Measurements from ENCODE around the gene FEZ2. TPM values are rescaled to one million over a fixed set of nuclear protein-coding genes. Genes with fewer than 3 reads are reported as not detected.

Gene FEZ2
- total RNA-seq, 8 experiments from 2014 or later: 25.9 to 49.8 (median 32.8) TPM

GRCh38 chr2:36530178-36530982 lies 67.6 kb downstream of the FEZ2 start:
- WGBS, 10 experiments: 70 to 100% (median 90%) methylated on average over 1 to 9 of the region's 9 CpGs
- Histone ChIP-seq H3K27ac (no peak overlapping the region), H3K4me1 (replicated peaks in 1 of 2) (no peaks in the 10 kb centered on the region), H3K4me3 (no peak overlapping the region)
- ATAC-seq (replicated peaks in 6 of 8): peak in 7 of 8 experiments; percentile 49 to 82 (median 67)
- in situ Hi-C loops (cut with MboI; ENCODE audit: low pct_unique_long_range_greater_than_20kb in 2 of 9, low sequenced_read_pairs in 9 of 9, unreplicated experiment in 9 of 9): no loop called here

GRCh38 chr2:36528766-36529392 lies 69.1 kb downstream of the FEZ2 start:
- in situ Hi-C loops (cut with MboI; ENCODE audit: low pct_unique_long_range_greater_than_20kb in 2 of 9, low sequenced_read_pairs in 9 of 9, unreplicated experiment in 9 of 9): no loop called here
- H3K4me3 ChIP-seq: no peak overlapping the region
- H3K4me1 ChIP-seq (replicated peaks in 1 of 2): no peaks in the 10 kb centered on the region
- H3K27ac ChIP-seq: no peak overlapping the region
- no peak for ATAC-seq (replicated peaks in 6 of 8)
- 80 to 100% (median 98%) methylated on average over 1 to 7 of the region's 7 CpGs; no CpG with 5 or more reads in 1 of the 10 experiments for WGBS, 10 experiments

GRCh38 chr2:36528274-36528673 lies 69.7 kb downstream of the FEZ2 start:
- no peak overlapping the region for H3K27ac ChIP-seq
- in situ Hi-C loops (cut with MboI; ENCODE audit: low pct_unique_long_range_greater_than_20kb in 2 of 9, low sequenced_read_pairs in 9 of 9, unreplicated experiment in 9 of 9): no loop called here
- no peak for ATAC-seq (replicated peaks in 6 of 8)
- no peaks in the 10 kb centered on the region for H3K4me1 ChIP-seq (replicated peaks in 1 of 2)
- H3K4me3 ChIP-seq: no peak overlapping the region
- 93 to 100% (median 95%) methylated on average over 1 to 4 of the region's 4 CpGs; no CpG with 5 or more reads in 4 of the 10 experiments for WGBS, 10 experiments

- whole genome bisulfite sequencing, 10 experiments: 56 to 100% (median 100%) methylated on average over 1 to 2 of the region's 2 CpGs; no CpG with 5 or more reads in 1 of the 10 experiments
- ATAC-seq (replicated peaks in 6 of 8): no peak
These were observed 71.7 kb downstream of the FEZ2 start for GRCh38 chr2:36526226-36526625.

GRCh38 chr2:36525245-36525644 lies 72.7 kb downstream of the FEZ2 start:
- no peak for ATAC-seq (replicated peaks in 6 of 8)
- no peak overlapping the region for H3K4me3 ChIP-seq
- in situ Hi-C loops (cut with MboI; ENCODE audit: low pct_unique_long_range_greater_than_20kb in 2 of 9, low sequenced_read_pairs in 9 of 9, unreplicated experiment in 9 of 9): no loop called here
- WGBS, 10 experiments: 78 to 100% (median 98%) methylated on average over 1 to 5 of the region's 5 CpGs
- no peaks in the 10 kb centered on the region for H3K4me1 ChIP-seq (replicated peaks in 1 of 2)
- no peak overlapping the region for H3K27ac ChIP-seq

More at GRCh38 chr2:36526226-36526625, 71.7 kb downstream of the FEZ2 start:
- H3K4me1 ChIP-seq (replicated peaks in 1 of 2): no peaks in the 10 kb centered on the region
- no peak overlapping the region for H3K4me3 ChIP-seq
- in situ Hi-C loops (cut with MboI; ENCODE audit: low pct_unique_long_range_greater_than_20kb in 2 of 9, low sequenced_read_pairs in 9 of 9, unreplicated experiment in 9 of 9): no loop called here
- no peak overlapping the region for H3K27ac ChIP-seq

- in situ Hi-C loops (cut with MboI; ENCODE audit: low pct_unique_long_range_greater_than_20kb in 2 of 9, low sequenced_read_pairs in 9 of 9, unreplicated experiment in 9 of 9): no loop called here
- Histone ChIP-seq H3K27ac (no peak overlapping the region), H3K4me1 (replicated peaks in 1 of 2) (no peaks in the 10 kb centered on the region), H3K4me3 (no peak overlapping the region)
- ATAC-seq (replicated peaks in 6 of 8): no peak
- 55 to 100% (median 92%) methylated on average over 2 to 4 of the region's 4 CpGs; no CpG with 5 or more reads in 2 of the 10 experiments for WGBS, 10 experiments
These were observed 74.8 kb downstream of the FEZ2 start for GRCh38 chr2:36523153-36523552.

GRCh38 chr2:36520431-36520830 lies 77.5 kb downstream of the FEZ2 start:
- no peaks in the 10 kb centered on the region for H3K4me1 ChIP-seq (replicated peaks in 1 of 2)
- 91 to 100% (median 100%) methylated on average over 1 to 4 of the region's 4 CpGs; no CpG with 5 or more reads in 2 of the 10 experiments for WGBS, 10 experiments
- no peak overlapping the region for H3K4me3 ChIP-seq
- in situ Hi-C loops (cut with MboI; ENCODE audit: low pct_unique_long_range_greater_than_20kb in 2 of 9, low sequenced_read_pairs in 9 of 9, unreplicated experiment in 9 of 9): no loop called here
- ATAC-seq (replicated peaks in 6 of 8): no peak
- no peak overlapping the region for H3K27ac ChIP-seq

- peak in 2 of 8 experiments; percentile 42 to 76 for ATAC-seq (replicated peaks in 6 of 8)
- in situ Hi-C loops (cut with MboI; ENCODE audit: low pct_unique_long_range_greater_than_20kb in 2 of 9, low sequenced_read_pairs in 9 of 9, unreplicated experiment in 9 of 9): no loop called here
- no peak overlapping the region for H3K27ac ChIP-seq
- 78 to 100% (median 96%) methylated on average over 1 to 6 of the region's 8 CpGs for WGBS, 10 experiments
- no peak overlapping the region for H3K4me3 ChIP-seq
- H3K4me1 ChIP-seq (replicated peaks in 1 of 2): no peaks in the 10 kb centered on the region
These were observed 81.7 kb downstream of the FEZ2 start for GRCh38 chr2:36516136-36516870.

- Histone ChIP-seq H3K4me3 (no peak overlapping the region), H3K4me1 (replicated peaks in 1 of 2) (no peaks in the 10 kb centered on the region), H3K27ac (no peak overlapping the region)
- 81 to 100% (median 98%) methylated on average over 1 to 7 of the region's 7 CpGs; no CpG with 5 or more reads in 1 of the 10 experiments for WGBS, 10 experiments
- in situ Hi-C loops (cut with MboI; ENCODE audit: low pct_unique_long_range_greater_than_20kb in 2 of 9, low sequenced_read_pairs in 9 of 9, unreplicated experiment in 9 of 9): no loop called here
- no peak for ATAC-seq (replicated peaks in 6 of 8)
These were observed 82.4 kb downstream of the FEZ2 start for GRCh38 chr2:36515538-36515937.

- no peak for ATAC-seq (replicated peaks in 6 of 8)
- H3K4me1 ChIP-seq (replicated peaks in 1 of 2): no peaks in the 10 kb centered on the region
- no peak overlapping the region for H3K27ac ChIP-seq
- in situ Hi-C loops (cut with MboI; ENCODE audit: low pct_unique_long_range_greater_than_20kb in 2 of 9, low sequenced_read_pairs in 9 of 9, unreplicated experiment in 9 of 9): no loop called here
- H3K4me3 ChIP-seq: no peak overlapping the region
- WGBS, 10 experiments: 100% methylated on average over 1 of the region's 2 CpGs; no CpG with 5 or more reads in 8 of the 10 experiments
These were observed 84.3 kb downstream of the FEZ2 start for GRCh38 chr2:36513661-36514060.

- no peak overlapping the region for H3K27ac ChIP-seq
- WGBS, 10 experiments: 60 to 100% (median 83%) methylated on average over 1 to 3 of the region's 3 CpGs; no CpG with 5 or more reads in 1 of the 10 experiments
- H3K4me1 ChIP-seq (replicated peaks in 1 of 2): no peaks in the 10 kb centered on the region
- in situ Hi-C loops (cut with MboI; ENCODE audit: low pct_unique_long_range_greater_than_20kb in 2 of 9, low sequenced_read_pairs in 9 of 9, unreplicated experiment in 9 of 9): no loop called here
- ATAC-seq (replicated peaks in 6 of 8): peak in 3 of 8 experiments; percentile 44 to 88 (median 58)
- H3K4me3 ChIP-seq: no peak overlapping the region
These were observed 85.3 kb downstream of the FEZ2 start for GRCh38 chr2:36512705-36513104.

- WGBS, 10 experiments: 74 to 100% (median 91%) methylated on average over 1 to 6 of the region's 9 CpGs; no CpG with 5 or more reads in 2 of the 10 experiments
- no peak overlapping the region for H3K27ac ChIP-seq
- no peaks in the 10 kb centered on the region for H3K4me1 ChIP-seq (replicated peaks in 1 of 2)
- in situ Hi-C loops (cut with MboI; ENCODE audit: low pct_unique_long_range_greater_than_20kb in 2 of 9, low sequenced_read_pairs in 9 of 9, unreplicated experiment in 9 of 9): no loop called here
- peak in 3 of 8 experiments; percentile 35 to 79 (median 74) for ATAC-seq (replicated peaks in 6 of 8)
- H3K4me3 ChIP-seq: no peak overlapping the region
These were observed 85.9 kb downstream of the FEZ2 start for GRCh38 chr2:36511858-36512603.

Data from motor neuron (in vitro differentiated cells).